ENCODE data around the gene NFE2L2.
"Not testable (repeated sequence)": the region's sequence is repeated elsewhere in the genome, so short reads cannot be mapped to it uniquely, and the experiment has no call there.

NFE2L2 gene

GRCh38 chr2:177261116-177262060 lies 3.1 kb downstream of the NFE2L2 start:
- DNase-seq: no peak

GRCh38 chr2:177260379-177260778 lies 4.1 kb downstream of the NFE2L2 start:
- no peak for DNase-seq

GRCh38 chr2:177258059-177258458 lies 6.5 kb downstream of the NFE2L2 start:
- DNase-seq: no peak

GRCh38 chr2:177257471-177257870 lies 7.1 kb downstream of the NFE2L2 start:
- no peak for DNase-seq

GRCh38 chr2:177256695-177257094 lies 7.8 kb downstream of the NFE2L2 start:
- no peak for DNase-seq

- no peak for DNase-seq
Measured at GRCh38 chr2:177256026-177256425, 8.5 kb downstream of the NFE2L2 start.

GRCh38 chr2:177255227-177255601 lies 9.3 kb downstream of the NFE2L2 start:
- DNase-seq: no peak

GRCh38 chr2:177254433-177255226 lies 9.9 kb downstream of the NFE2L2 start:
- DNase-seq: no peak

- DNase-seq: no peak
Measured at GRCh38 chr2:177253704-177254103, 10.8 kb downstream of the NFE2L2 start.

- no peak for DNase-seq
Measured at GRCh38 chr2:177252808-177253531, 11.6 kb downstream of the NFE2L2 start.

GRCh38 chr2:177251165-177251542 lies 13.4 kb downstream of the NFE2L2 start:
- no peak for DNase-seq

GRCh38 chr2:177250461-177250860 lies 14.1 kb downstream of the NFE2L2 start:
- DNase-seq: no peak

GRCh38 chr2:177249038-177249437 lies 15.5 kb downstream of the NFE2L2 start:
- DNase-seq: no peak

GRCh38 chr2:177247693-177248262 lies 16.7 kb downstream of the NFE2L2 start:
- DNase-seq: no peak

- DNase-seq: not testable (repeated sequence)
Measured at GRCh38 chr2:177246523-177247030, 17.9 kb downstream of the NFE2L2 start.

GRCh38 chr2:177246000-177246399 lies 18.5 kb downstream of the NFE2L2 start:
- DNase-seq: no peak

- no peak for DNase-seq
Measured at GRCh38 chr2:177245010-177245422, 19.5 kb downstream of the NFE2L2 start.

- no peak for DNase-seq
Measured at GRCh38 chr2:177244244-177244771, 20.2 kb downstream of the NFE2L2 start.

GRCh38 chr2:177243476-177243875 lies 21.1 kb downstream of the NFE2L2 start:
- DNase-seq: no peak

- DNase-seq: no peak
Measured at GRCh38 chr2:177243073-177243472, 21.5 kb downstream of the NFE2L2 start.

- peak; percentile 59 for DNase-seq
Measured at GRCh38 chr2:177242121-177242987, 22.2 kb downstream of the NFE2L2 start.

Measured in right kidney (tissue), 1 donor.